NCI-H510A treated with DMSO at 0.1 percent for 48 hours (cell line): ENCODE measurements around the gene SRSF3.
"Not testable (repeated sequence)": the region's sequence is repeated elsewhere in the genome, so short reads cannot be mapped to it uniquely, and the experiment has no call there.

ENCODE experiments used
- DNase-seq: peaks from one replicate; lab custom pipeline; 2025; lab: John Stamatoyannopoulos, UW

Gene SRSF3

DNA sequence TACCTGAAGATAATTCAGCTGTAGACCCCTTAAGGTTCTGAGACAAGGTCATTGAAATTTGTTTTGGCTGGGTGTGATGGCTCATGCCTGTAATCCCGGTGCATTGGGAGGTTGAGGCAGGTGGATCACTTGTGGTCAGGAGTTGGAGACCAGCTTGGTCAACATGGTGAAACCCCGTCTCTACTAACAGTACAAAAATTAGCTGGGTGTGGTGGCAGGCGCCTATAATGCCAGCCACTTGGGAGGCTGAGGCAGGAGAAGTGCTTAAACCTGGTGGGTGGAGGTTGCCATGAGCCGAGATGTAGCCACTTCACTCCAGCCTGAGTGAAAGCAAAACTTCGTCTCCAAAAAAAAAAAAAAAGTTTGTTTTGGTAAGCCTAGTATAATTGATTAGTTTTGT, 11.0 kb downstream of the SRSF3 start:
- DNase-seq: no peak

DNA sequence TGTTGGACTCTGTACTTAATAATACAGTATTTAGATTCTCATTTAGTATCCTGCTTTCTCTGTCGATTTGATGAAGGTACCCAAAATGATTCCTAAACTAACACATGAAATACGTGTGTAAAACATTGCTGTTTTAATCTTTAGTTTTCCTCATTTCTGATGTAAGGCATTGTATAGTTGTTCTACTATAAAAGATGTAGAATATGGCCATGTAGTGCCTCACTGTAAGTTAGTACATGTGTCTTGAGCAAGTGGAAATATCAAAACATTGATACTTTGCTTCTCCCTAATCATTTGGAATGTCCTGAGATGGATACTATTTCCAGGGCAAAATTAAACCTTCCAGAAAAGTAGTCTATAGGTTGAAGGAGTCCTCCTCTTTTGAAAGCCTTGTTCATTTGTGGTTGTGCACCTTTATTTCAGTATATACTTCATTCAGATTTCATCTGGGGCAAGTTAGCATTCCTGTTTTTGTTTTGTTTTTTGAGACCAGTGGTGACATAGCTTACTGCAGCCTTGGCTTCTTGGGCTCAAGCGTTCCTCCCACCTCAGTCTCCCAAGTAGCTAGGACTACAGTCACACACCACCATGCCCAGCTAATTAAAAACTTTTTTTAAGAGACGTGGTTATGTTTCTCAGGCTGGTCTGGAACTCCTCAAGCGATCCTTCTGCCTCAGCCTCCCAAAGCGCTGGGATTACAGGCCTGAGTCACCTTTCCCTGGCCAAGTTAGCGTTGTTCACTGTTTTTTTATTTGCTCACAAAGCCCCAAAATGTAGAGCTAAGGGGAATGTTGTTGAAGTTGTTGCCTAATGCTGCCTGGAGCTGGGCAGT, 11.6 kb downstream of the SRSF3 start:
- no peak for DNase-seq

DNA sequence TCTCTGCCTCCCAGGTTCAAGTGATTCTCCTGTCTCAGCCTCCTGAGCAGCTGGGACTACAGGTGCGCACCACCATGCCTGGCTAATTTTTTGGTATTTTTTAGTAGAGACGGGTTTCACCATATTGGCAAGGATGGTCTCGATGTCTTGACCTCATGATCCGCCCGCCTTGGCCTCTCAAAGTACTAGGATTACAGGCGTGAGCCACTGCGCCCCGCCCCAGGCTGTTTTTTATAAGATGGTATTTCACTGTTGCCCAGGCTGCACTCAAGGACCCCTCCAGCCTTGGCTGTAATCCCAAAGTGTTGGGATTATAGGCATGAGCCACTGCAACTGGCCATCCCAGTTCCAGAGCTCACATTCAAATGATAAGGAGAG, 13.1 kb downstream of the SRSF3 start:
- DNase-seq: not testable (repeated sequence)

DNA sequence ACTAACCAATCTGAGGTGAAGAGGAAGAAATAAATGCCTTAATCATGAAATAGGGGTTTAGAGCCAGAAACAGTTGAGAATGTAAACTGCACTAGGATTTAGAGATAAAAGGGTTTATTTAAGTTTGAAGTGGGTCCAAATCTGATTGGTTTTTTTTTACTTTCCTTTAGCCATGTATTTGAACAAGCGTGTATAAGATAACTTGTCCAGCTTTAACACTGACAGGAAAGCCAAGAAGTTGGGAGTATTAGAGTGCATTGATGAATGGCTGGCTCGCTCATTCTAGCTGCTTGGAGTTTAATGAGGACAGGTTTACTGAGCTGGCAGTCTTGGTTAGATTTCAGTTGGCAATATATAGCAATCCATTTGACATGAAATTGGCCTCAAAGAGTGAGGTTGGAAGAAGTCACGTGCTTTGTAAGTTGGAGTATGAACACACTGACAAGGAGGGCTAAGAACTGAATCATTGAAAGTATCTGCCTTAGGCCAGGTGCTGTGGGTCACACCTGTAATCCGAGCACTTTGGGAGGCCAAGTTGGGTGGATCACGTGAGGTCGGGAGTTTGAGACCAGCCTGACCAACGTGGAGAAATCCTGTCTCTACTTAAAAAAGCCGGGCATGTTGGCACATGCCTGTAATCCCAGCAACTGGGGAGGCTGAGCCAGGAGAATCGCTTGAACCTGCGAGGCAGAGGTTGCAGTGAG, 13.7 kb downstream of the SRSF3 start:
- DNase-seq: peak; percentile 50

DNA sequence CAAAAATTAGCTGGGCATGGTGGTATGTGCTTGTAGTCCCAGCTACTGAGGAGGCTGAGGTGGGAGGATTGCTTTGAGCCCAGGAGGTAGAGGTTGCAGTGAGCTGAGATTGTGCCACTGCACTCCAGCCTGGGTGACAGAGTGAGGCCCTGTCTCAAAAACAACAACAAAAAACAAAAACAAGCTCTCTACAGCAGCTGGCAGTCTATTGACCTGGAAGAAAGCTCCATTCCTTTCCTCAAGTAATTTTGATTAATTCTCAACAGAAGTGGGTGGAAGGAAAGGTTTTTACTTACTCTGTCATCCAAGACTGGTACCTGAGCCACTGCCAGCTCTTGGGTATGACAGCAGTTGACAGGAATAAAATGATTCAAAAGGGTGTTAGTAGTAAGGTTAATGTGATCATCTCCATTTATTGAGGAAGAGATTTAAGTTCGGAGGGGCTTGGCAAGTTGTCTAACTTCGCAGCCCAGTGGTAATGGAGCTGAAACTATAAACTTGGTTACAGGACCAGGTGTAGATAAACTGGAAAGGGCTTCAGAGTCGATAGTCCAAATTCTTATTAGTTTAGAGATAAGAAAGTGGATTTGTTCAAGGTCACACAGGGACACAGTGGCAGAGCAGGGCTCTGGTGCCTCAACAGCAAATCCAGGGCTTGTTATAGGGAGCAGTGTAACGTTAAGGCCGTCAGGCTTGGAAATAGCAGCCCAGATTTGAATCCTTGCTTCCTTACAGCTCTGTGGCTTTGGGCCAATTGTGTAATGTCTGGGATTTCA, 14.8 kb downstream of the SRSF3 start:
- no peak for DNase-seq

DNA sequence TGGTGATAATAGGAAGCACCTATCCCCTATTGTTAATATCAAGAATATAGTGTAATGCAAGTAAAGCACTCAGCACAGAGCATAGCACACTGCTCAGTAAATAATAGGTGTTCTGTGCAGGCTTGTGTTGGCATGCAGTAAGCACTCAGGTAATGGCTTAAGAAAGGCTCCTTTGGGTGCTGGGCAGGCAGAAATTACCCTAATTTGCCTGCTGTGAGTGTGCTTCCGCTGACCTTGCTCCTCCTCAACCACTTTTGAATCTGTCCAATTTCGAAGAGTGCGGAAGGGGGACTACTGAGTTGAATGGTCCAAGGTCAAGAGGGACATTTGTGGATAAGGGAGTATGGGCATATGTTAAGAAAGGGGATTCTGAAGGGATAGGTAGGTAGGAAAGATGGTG, 15.4 kb downstream of the SRSF3 start:
- DNase-seq: no peak

DNA sequence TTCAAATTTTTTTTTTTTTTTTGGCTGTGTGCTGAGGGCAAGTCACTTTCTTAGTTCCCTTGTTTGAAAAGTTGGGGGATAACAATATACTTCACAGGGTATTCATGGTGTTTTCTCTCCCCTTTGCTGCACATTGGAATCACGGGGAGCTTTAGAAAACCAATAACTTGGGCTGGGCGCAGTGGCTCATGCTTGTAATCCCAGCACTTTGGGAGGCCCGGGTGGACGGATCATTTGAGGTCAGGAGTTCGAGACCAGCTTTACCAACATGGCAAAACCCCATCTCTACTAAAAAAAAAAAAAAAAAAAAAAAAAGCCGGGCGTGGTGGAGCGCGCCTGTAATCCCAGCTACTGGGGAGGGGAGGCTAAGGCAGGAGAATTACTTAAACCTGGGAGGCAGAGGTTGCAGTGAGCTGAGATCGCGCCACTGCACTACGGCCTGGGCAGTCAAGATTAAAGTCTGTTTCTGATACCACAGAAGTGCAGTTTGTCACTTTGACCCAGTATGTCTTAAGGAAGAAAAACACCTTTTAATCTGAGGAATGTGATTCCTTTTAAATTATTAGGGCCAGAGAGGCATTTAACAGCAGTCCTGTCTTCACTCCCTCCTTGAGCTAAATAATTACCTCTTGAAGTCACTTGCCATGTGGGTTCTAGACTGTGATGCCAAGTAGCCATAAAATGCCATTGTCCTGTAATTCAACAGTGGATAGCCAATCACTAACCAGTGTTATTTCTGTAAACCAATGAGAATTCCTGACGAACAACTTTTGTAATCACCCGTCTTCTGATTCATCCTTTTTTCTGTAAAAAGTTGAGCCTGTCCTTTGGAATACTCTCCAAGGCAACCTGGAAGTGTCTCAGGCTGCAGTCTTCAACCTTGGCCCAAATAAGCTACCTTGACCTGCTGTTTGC, 16.1 kb downstream of the SRSF3 start:
- DNase-seq: no peak

DNA sequence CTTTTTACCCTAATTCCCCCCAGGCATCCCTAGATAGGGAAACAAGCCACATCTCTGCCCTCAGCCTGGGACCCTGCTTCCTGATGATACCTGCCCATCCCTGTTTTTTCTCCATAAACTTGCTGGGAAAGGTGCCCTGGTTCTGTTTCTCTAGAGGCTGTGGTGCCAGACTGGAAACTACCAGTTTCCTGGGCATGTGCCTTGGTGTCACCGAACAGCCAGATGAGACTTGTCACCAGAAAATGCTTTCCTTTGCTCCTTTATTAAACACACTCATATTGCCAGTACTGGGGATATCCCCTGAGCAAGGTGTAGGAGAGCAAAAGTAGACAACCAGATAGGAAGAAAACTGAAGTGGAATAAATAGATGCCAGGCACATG, 16.8 kb downstream of the SRSF3 start:
- no peak for DNase-seq

DNA sequence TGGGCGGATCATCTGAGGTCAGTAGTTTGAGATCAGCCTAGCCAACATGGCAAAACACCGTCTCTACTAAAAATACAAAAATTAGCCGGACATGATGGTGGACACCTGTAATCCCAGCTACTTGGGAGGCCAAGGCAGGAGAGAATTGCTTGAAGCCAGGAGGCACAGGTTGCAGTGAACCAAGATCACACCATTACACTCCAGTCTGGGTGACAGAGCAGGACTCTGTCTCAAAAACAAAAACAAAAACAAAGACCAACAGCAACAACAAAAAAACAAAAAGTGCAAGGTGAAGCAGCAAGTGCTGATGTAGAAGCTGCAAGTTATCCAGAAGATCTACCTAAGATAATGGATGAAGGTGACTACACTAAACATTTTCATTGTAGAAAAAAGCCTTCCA, 17.5 kb downstream of the SRSF3 start:
- not testable (repeated sequence) for DNase-seq

DNA sequence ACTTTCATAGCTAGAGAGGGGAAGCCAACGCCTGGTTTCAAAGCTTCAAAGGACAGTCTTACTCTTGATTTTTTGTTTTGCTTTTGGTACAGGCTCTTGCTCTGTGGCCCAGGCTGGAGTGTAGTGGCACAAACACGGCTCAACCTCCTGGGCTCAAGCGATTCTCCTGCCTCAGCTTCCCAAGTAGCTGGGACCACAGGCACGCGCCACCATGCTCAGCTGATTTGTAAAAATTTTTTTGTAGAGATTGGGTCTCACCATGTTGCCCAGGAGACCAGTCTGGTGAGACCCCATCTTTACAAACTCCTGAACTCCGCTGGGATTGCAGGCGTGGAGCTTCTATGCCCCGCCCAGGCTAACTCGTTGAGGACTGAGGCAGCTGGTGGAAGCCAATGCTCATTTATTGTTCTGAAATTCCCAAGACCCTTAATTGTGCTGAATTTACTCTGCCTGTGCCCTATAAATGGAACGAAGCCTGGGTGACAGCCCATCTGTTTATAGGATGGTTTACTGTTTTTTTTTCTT, 18.0 kb downstream of the SRSF3 start:
- no peak for DNase-seq

DNA sequence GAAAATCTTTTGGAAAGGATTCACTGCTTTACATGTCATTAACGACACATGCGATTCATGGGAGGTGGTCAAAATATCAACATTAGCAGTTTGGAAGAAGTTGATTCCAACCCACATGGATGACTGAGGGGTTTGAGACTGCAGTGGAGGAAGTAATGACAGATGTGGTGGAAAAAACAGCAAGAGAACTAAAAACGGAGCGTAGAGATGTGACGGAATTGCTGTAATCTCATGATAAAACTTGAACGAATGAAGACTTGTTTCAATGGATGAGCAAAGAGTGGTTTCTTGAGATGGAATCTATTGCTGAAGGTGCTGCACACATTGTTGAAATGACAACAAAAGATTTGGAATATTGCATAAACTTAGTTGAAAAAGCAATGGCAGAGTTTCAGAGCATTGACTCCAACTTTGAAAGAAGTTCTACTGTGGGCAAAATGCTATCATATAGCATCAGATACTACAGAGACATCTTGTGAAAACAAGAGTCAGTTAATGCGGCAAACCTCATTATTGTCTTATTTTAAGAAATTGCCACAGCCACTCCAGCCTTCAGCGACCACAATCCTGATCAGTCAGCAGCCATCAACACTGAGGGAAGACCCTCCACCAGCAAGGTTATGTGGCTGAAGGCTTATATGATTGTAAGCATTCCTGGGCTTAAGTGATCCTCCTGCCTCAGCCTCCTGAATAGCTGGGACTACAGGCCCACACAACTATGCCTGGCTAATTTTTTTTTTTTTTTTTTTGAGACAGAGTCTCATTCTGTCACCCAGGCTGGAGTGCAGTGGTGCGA, 19.2 kb downstream of the SRSF3 start:
- DNase-seq: no peak

DNA sequence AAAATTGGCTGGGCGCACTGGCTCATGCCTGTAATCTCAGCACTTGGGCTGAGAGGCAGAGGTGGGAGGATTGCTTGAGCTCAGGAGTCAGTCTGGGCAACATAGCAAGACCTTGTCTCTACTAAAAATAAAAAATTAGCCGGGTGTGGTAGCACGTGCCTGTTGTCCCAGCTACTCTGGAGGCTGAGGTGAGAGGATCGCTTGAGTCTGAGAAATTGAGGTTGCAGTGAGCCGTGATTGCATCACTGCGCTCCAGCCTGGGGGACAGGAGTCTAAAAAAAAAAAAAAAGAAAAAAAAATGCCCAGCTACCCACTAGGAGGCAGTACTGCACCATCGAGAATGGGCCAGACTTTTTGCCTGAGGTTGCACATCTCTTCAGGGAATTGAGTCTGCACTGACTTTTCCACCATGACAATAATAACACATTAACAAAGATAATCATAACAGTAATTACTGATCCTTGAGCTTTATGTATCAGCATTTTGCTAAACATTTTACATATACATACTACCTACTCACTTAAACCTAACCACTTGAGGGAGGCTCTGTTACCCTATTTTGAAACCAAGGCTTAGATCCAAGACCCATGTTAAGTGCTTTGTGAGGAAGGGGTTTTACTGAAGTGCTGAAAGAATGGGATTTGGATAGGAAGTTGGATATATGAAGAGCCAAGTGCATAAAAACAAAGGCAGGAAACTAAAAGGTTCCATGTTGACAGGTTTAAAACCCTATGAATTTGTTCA, 21.0 kb downstream of the SRSF3 start:
- DNase-seq: peak; percentile 56

DNA sequence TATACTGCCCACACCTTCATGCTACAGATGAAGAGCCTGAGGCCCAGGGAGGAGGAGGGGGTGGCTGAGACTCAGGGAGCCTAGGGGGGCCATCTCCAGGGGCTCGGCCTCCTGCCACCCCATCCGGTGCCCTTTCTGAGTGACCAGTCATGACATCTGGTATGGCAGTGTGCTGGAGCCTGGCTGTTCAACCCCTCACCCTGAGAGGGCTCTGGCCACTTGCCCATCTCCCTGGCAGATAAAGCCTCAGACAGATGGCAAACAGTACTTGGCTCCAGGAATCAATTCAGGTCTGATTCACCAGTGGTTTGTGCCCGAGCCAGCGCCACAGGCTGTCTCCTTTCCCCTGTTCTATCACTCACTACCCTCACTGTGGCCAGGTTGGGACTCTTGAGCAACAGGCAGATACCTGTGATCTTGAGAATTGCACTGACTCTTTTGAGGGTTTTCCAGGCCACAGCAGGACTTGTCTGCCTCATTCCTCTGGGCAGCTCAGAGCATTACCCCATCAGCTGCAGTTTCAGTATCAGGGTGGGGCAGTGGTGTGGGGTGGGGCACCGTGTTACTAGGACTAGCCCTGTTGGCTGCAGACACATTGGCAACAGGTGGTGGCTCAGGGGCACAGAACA, 22.8 kb downstream of the SRSF3 start:
- DNase-seq: no peak

DNA sequence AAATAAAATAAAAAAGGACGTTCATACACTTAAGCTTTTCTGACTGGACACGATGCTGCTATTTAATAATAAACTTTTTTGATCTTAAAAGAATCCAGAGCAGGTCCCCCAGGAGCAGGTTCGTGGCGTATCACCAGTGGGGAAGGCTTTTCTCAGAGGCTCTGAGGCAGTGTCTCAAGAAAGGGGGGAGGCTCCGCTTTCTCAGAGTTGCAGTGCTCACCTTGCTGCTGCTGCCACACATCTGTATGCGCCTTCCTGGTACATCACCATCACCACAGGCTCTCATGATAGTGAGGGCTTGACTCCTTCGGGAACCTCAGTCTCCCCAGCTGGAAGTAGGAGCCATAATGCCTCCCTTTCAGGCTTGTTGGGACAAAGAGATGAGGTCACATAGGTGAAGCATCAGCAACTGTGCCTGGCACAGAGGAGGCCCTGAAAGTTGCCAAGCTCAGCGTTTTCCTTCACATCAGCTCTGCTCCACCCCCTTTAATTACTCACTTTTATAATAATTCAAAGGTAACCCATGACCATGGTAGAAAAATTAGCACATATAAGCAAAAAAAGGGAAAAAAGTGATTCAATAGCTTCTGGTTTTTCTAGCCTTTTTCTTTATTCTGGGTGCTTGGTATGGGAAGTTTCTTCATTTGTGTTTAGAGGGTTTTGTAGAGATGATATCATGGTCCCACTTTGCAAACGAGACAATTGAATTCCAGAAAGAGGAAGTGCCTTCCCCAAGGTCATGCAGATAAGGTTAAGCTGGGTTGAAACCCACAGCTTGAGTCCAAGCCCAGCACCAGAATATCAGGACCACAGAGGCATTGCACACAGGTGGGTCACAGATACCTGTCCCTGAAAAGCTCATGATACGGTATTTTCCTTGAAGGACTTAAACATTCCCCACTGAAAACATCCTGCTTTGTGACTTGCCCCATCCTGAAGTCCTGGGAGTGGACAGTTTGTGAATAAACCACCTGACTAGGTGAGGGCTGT, 24.5 kb downstream of the SRSF3 start:
- DNase-seq: no peak

DNA sequence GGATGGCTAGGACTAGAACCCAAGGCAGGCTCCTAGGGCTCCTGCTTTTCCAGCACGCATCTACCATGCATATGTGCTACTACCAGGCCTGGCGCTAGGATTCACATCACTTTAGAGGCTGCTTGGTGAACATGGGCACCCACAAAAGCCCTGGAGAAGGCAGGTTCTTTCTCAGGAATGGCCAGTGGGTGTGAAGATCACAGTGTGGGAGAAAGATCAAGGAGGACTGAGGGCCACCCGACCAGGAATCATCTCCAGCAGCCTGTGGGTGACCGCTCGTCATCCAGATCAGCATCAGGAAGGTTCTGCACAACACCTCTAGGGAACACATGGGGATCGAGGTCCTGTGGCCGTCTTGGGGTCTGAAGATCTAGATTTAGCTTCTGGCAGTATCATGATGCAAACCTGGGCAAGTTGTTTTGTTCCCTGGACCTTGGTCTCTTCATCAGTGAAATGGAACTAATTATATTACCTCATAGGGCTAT, 27.3 kb downstream of the SRSF3 start:
- no peak for DNase-seq

DNA sequence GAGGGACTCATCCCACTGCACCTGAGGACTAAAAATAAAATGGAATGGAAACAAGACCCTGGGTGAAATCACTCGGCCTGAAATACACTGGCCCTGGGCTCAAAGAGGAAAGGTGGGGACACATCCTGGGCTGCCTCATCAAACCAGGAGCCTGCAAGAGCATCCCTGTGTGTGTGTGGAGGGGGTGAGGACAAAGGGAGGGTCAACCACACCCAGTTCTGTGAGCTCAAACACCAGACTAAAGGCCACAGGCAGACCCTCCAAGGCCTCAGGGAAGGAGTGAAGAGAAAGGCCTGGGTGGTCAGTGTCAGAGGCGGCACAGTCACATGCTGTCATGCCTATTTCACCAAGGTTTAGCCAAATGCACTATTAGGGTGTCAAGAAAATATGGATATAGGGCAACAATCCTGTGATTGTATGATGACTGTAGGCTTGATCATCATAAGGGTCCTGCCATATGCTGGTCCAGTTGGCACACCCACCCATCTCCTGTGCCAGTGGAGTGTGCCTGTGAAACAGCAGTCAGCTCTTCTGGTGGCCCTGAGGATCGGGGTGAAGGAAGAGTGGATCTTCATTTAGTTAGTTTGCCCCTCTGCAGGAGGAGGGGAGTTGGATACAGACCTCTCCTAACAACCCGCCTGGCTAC, 28.9 kb downstream of the SRSF3 start:
- no peak for DNase-seq
